ENCODE results near the gene ACADM.
"Not testable (repeated sequence)": the region's sequence is repeated elsewhere in the genome, so short reads cannot be mapped to it uniquely, and the experiment has no call there.

- not testable (repeated sequence) for TF ChIP-seq CTCF, EZH2 (IDR thresholded peaks at IDR 0.05)
Measured at GRCh38 chr1:75722246-75722645, 2.3 kb upstream of the ACADM start.

All from neural progenitor cell (in vitro differentiated cells).